GM19324 (cell line): ENCODE measurements around the gene NRXN2.

ENCODE experiments used
- ATAC-seq: cut with Tn5 transposase; IDR thresholded peaks from one replicate; pipeline ENCODE4 v1.9.1; 2021; ENCODE audit warnings: mild to moderate bottlenecking, moderate library complexity; ENCODE audit not compliant: unreplicated experiment, low FRiP score

The NRXN2 gene

GRCh38 chr11:64619196-64619595 is 103.8 kb downstream of the NRXN2 start:
- no peak for ATAC-seq

- no peak for ATAC-seq
Observed at GRCh38 chr11:64616817-64617216, 106.2 kb downstream of the NRXN2 start.

GRCh38 chr11:64614917-64615316 is 108.1 kb downstream of the NRXN2 start:
- no peak for ATAC-seq

GRCh38 chr11:64613648-64614047 is 109.3 kb downstream of the NRXN2 start:
- ATAC-seq = no peak

GRCh38 chr11:64611869-64612646 is 110.9 kb downstream of the NRXN2 start:
- no peak for ATAC-seq

GRCh38 chr11:64611176-64611575 is 111.8 kb downstream of the NRXN2 start:
- ATAC-seq = no peak

GRCh38 chr11:64610596-64610995 is 112.4 kb downstream of the NRXN2 start:
- ATAC-seq = no peak

GRCh38 chr11:64609436-64610047 is 113.5 kb downstream of the NRXN2 start:
- ATAC-seq = no peak

- no peak for ATAC-seq
Observed at GRCh38 chr11:64608636-64609035, 114.4 kb downstream of the NRXN2 start.

GRCh38 chr11:64608046-64608445 is 115.0 kb downstream of the NRXN2 start:
- no peak for ATAC-seq

- ATAC-seq = no peak
Observed at GRCh38 chr11:64607381-64607985, 115.5 kb downstream of the NRXN2 start.

- no peak for ATAC-seq
Observed at GRCh38 chr11:64606796-64607380, 116.1 kb downstream of the NRXN2 start.

- ATAC-seq = no peak
Observed at GRCh38 chr11:64605656-64606585, 117.1 kb downstream of the NRXN2 start.

- ATAC-seq = no peak
Observed at GRCh38 chr11:64605244-64605560, 117.8 kb downstream of the NRXN2 start.

GRCh38 chr11:64604458-64605243 is 118.3 kb downstream of the NRXN2 start:
- no peak for ATAC-seq

- no peak for ATAC-seq
Observed at GRCh38 chr11:64603411-64604110, 119.4 kb downstream of the NRXN2 start.

GRCh38 chr11:64602466-64603070 is 120.4 kb downstream of the NRXN2 start:
- no peak for ATAC-seq

- no peak for ATAC-seq
Observed at GRCh38 chr11:64601605-64602465, 121.2 kb downstream of the NRXN2 start.
